ENCODE measurements around the gene UBE3A. TPM values are rescaled to one million over a fixed set of nuclear protein-coding genes. Genes with fewer than 3 reads are reported as not detected.

UBE3A gene
- total and polyA plus RNA-seq, 2 experiments from 2014 or later, result 85.5 to 96.7 TPM

DNA sequence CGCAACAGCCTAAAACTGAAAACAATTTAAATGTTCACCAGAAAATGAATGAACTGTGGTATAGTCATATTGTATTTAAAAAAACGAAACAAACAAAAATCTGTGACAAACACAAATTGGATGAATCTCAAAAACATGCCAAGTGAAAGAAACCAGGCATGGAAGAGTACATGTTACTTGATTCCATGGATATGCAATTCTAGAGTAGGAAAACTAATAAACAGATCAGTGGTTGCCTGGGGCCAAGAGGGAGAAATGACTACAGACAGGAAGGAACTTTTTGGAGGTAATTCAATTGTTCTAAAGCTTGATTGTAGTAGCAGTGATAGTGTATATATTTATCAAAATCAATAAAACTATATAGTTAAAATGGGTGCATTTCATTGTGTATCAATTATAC is 16.8 kb downstream of the UBE3A start:
- Histone ChIP-seq H3K27me3 (no peaks in the 10 kb centered on the region), H3K27ac (no peak overlapping the region), H3K4me2 (no peak overlapping the region), H3K4me3 (no peak overlapping the region), H4K20me1 (ENCODE audit: insufficient read depth, poor library complexity, severe bottlenecking) (peaks cover 77% of the 10 kb centered on the region), H3K79me2 (peaks cover 100% of the 10 kb centered on the region), H3K4me1 (ENCODE audit: insufficient read depth) (no peaks in the 10 kb centered on the region), H2AFZ (no peak overlapping the region), H3K9me3 (ENCODE audit: low read depth) (peaks cover 6% of the 10 kb centered on the region), H3K9me2 (replicated peaks; ENCODE audit: insufficient read depth) (no peaks in the 10 kb centered on the region), H3K36me3 (replicated peaks; ENCODE audit: insufficient read depth, low read depth) (no peaks in the 10 kb centered on the region)
- WGBS (ENCODE audit: low lambda C conversion rate, missing lambda C conversion rate), result 73% methylated on average over 2 of the region's 2 CpGs
- TF ChIP-seq, protein P1, sequence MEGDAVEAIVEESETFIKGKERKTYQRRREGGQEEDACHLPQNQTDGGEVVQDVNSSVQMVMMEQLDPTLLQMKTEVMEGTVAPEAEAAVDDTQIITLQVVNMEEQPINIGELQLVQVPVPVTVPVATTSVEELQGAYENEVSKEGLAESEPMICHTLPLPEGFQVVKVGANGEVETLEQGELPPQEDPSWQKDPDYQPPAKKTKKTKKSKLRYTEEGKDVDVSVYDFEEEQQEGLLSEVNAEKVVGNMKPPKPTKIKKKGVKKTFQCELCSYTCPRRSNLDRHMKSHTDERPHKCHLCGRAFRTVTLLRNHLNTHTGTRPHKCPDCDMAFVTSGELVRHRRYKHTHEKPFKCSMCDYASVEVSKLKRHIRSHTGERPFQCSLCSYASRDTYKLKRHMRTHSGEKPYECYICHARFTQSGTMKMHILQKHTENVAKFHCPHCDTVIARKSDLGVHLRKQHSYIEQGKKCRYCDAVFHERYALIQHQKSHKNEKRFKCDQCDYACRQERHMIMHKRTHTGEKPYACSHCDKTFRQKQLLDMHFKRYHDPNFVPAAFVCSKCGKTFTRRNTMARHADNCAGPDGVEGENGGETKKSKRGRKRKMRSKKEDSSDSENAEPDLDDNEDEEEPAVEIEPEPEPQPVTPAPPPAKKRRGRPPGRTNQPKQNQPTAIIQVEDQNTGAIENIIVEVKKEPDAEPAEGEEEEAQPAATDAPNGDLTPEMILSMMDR (IDR thresholded peaks at IDR 0.05; ENCODE audit: poor library complexity), result no peak
- no peak for DNase-seq (ENCODE audit: low spot score)

DNA sequence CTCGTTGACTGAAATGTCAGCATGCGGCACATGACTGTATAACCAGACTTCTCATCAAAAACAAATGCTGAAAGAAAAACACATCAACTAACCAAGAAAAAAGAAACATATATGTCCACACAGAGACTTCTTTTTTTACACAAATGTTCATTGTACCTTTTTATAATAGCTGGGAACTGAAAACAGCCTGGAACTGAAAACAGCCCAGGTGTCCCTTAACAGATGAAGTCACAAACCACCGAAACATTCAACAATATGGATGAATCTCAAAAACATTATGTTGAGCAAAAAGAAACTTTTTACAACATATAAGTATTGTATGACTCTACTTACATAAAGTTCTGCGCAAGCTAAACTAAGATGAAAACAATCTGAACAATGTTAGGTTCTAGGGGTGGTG is 20.6 kb downstream of the UBE3A start:
- H3K79me2 ChIP-seq, result peaks cover 100% of the 10 kb centered on the region
- H3K27ac ChIP-seq, result no peak overlapping the region
- H3K36me3 ChIP-seq (replicated peaks; ENCODE audit: insufficient read depth, low read depth), result no peaks in the 10 kb centered on the region
- peaks cover 75% of the 10 kb centered on the region for H4K20me1 ChIP-seq (ENCODE audit: insufficient read depth, poor library complexity, severe bottlenecking)
- TF ChIP-seq EZH2phosphoT487 (IDR thresholded peaks at IDR 0.05; ENCODE audit: low read depth, severe bottlenecking, unreplicated experiment) (no peak), EZH2 (IDR thresholded peaks at IDR 0.05; ENCODE audit: borderline replicate concordance) (no peak)
- TF ChIP-seq, protein P1 (IDR thresholded peaks at IDR 0.05; ENCODE audit: poor library complexity), result no peak
- peaks cover 10% of the 10 kb centered on the region for H3K9me3 ChIP-seq (ENCODE audit: low read depth)
- no peak overlapping the region for H3K4me3 ChIP-seq
- H3K27me3 ChIP-seq, result no peaks in the 10 kb centered on the region
- 91% methylated on average over 4 of the region's 4 CpGs for WGBS (ENCODE audit: low lambda C conversion rate, missing lambda C conversion rate)
- H2AFZ ChIP-seq, result no peak overlapping the region
- no peak overlapping the region for H3K4me2 ChIP-seq
- DNase-seq (ENCODE audit: low spot score), result no peak
- no peaks in the 10 kb centered on the region for H3K9me2 ChIP-seq (replicated peaks; ENCODE audit: insufficient read depth)
- H3K4me1 ChIP-seq (ENCODE audit: insufficient read depth), result no peaks in the 10 kb centered on the region

DNA sequence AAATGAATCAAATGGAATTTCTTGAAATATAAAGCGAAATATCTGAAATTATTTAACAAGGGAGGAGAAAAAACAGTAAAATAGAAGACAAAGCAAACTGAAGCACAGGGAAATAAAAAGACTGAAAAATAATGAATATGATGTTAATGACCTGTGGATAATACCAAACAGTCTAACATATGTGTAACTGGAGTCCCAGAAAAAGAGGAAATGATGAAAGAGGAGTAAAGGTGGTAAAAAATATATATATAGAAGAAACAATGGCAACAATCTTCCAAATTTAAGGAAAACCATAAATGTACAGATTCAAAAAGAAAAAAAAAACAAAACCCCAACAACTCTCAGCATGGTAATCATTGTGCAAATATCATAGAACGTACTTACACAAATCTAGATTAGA is 21.2 kb downstream of the UBE3A start:
- no peaks in the 10 kb centered on the region for H3K36me3 ChIP-seq (replicated peaks; ENCODE audit: insufficient read depth, low read depth)
- peaks cover 100% of the 10 kb centered on the region for H3K79me2 ChIP-seq
- H3K27ac ChIP-seq, result no peak overlapping the region
- H3K4me1 ChIP-seq (ENCODE audit: insufficient read depth), result no peaks in the 10 kb centered on the region
- no peak overlapping the region for H3K4me3 ChIP-seq
- DNase-seq (ENCODE audit: low spot score), result no peak
- WGBS (ENCODE audit: low lambda C conversion rate, missing lambda C conversion rate), result 95% methylated on average over 2 of the region's 2 CpGs
- H4K20me1 ChIP-seq (ENCODE audit: insufficient read depth, poor library complexity, severe bottlenecking), result peaks cover 75% of the 10 kb centered on the region
- TF ChIP-seq, protein P1 (IDR thresholded peaks at IDR 0.05; ENCODE audit: poor library complexity), result no peak
- TF ChIP-seq EZH2phosphoT487 (IDR thresholded peaks at IDR 0.05; ENCODE audit: low read depth, severe bottlenecking, unreplicated experiment) (no peak), EZH2 (IDR thresholded peaks at IDR 0.05; ENCODE audit: borderline replicate concordance) (no peak)
- no peak overlapping the region for H2AFZ ChIP-seq
- H3K9me3 ChIP-seq (ENCODE audit: low read depth), result peaks cover 10% of the 10 kb centered on the region
- H3K27me3 ChIP-seq, result no peaks in the 10 kb centered on the region
- no peak overlapping the region for H3K4me2 ChIP-seq
- H3K9me2 ChIP-seq (replicated peaks; ENCODE audit: insufficient read depth), result no peaks in the 10 kb centered on the region

DNA sequence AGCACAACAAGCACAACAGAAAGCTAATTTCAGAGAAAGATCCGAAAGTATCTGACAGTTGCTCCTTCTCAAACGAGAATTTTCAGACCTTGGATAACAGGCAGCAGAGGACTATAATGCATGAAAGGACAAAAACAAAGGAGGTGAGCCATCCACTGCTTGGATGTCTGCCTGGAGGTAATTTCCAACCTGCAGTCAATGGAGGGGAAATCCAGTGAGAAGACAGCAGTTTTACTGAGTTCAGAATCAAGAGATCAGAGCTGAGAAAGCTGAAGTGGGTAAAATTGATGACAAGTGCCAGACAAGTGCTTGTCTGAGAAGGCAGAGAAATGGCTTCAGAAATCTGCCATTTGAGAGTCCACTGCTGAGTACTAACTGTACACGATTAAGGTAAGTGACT is 22.1 kb downstream of the UBE3A start:
- no peaks in the 10 kb centered on the region for H3K36me3 ChIP-seq (replicated peaks; ENCODE audit: insufficient read depth, low read depth)
- H3K4me3 ChIP-seq, result no peak overlapping the region
- H3K4me1 ChIP-seq (ENCODE audit: insufficient read depth), result no peaks in the 10 kb centered on the region
- H4K20me1 ChIP-seq (ENCODE audit: insufficient read depth, poor library complexity, severe bottlenecking), result peaks cover 75% of the 10 kb centered on the region
- peaks cover 100% of the 10 kb centered on the region for H3K79me2 ChIP-seq
- H3K9me3 ChIP-seq (ENCODE audit: low read depth), result peaks cover 10% of the 10 kb centered on the region
- no peak overlapping the region for H3K4me2 ChIP-seq
- H3K9me2 ChIP-seq (replicated peaks; ENCODE audit: insufficient read depth), result no peaks in the 10 kb centered on the region
- H3K27ac ChIP-seq, result no peak overlapping the region
- DNase-seq (ENCODE audit: low spot score), result no peak
- WGBS (ENCODE audit: low lambda C conversion rate, missing lambda C conversion rate), result 80% methylated on average over 3 of the region's 3 CpGs
- H2AFZ ChIP-seq, result no peak overlapping the region
- TF ChIP-seq EZH2 (IDR thresholded peaks at IDR 0.05; ENCODE audit: borderline replicate concordance) (no peak), EZH2phosphoT487 (IDR thresholded peaks at IDR 0.05; ENCODE audit: low read depth, severe bottlenecking, unreplicated experiment) (no peak)
- TF ChIP-seq, protein P1 (IDR thresholded peaks at IDR 0.05; ENCODE audit: poor library complexity), result no peak
- no peaks in the 10 kb centered on the region for H3K27me3 ChIP-seq
